ENCODE measurements around the gene MFSD12.

Gene MFSD12

DNA sequence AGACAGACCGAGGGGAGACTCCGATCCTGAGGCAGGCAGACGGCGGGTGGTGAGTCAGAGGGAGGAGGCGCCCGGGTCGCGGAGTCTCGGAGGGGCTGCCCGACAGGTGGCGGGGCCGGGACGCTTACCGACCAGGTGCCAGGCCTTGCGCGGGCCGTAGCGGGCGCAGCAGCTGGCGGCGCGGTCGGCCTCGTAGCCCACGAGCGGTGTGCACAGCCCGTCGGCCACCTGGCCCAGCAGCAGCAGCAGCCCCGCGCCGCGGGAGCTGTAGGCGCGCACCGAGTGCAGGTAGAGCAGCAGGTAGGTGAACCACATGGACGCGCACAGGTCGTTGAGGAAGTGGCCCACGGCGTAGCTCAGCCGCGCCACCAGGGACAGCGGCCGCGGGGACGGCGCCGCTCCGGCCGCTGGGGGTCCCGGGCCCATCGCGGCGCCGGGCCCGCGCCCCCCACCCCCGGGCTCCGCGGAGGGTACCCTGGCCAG lies 367 bp downstream of the MFSD12 start:
- peak; percentile 46 to 50 for DNase-seq (ENCODE audit: low read depth in 2 of 2)

DNA sequence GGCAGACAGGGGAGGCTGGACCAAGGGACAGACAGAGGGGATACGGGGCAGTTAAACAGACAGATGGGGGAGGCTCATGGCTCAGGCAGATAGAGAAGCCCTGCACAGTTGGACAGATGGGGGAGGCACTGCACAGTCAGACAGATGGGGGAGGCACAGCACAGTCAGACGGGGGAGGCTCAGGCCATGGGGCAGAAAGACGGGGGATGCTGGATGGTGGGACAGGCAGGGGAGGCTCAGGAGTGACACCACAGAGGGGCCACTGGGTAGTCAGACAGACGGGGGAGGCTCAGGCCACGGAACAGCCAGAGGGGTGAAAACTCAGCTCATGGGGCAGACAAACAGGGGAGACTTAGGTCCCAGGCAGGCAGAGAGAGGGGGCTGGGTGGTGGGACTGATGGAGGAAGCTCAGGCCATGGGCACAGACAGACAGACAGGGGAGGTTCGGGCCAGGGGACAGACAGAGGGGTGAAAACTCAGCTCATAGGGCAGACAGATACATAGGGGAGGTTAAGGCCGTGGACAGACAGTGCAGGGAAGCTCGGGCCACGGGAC lies 886 bp downstream of the MFSD12 start:
- no peak for DNase-seq (ENCODE audit: low read depth in 2 of 2)

DNA sequence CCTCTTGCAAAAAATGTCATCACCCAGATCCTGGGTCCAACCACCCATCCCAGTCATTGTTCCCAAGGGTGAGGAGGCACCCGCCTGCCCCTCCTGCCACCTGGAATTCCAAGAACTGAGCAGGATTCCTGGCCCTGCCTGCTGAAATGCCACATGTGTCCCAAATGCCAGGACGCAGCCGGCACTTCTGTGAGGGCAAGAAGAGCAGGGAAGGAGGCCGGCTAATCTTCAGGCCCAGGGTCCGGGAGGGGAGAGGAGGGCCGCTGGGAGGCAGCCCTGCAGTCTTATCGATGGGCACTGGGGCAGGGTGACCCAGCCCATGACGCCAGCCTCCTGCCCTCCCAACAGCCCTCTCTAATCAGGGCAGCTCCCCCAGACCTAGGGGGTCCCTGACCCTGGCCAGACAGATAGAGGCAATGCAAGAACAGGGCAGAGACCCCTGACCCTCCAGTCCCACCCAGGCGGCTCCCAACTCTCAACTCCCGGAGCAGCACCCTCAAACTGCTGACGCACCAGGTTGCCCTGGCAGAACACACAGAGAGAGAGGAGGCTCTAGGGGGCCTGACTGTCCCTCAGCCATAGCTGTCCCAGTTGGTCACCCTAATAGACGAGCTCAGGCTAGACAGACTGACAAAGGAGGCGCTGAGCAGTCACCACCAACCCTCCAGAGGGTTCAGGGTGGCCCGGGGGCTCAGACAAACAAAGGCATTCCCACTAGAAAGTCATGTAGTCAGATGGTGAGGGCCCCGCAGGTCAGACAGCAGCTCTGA lies 1.5 kb downstream of the MFSD12 start:
- no peak for DNase-seq (ENCODE audit: low read depth in 2 of 2)

DNA sequence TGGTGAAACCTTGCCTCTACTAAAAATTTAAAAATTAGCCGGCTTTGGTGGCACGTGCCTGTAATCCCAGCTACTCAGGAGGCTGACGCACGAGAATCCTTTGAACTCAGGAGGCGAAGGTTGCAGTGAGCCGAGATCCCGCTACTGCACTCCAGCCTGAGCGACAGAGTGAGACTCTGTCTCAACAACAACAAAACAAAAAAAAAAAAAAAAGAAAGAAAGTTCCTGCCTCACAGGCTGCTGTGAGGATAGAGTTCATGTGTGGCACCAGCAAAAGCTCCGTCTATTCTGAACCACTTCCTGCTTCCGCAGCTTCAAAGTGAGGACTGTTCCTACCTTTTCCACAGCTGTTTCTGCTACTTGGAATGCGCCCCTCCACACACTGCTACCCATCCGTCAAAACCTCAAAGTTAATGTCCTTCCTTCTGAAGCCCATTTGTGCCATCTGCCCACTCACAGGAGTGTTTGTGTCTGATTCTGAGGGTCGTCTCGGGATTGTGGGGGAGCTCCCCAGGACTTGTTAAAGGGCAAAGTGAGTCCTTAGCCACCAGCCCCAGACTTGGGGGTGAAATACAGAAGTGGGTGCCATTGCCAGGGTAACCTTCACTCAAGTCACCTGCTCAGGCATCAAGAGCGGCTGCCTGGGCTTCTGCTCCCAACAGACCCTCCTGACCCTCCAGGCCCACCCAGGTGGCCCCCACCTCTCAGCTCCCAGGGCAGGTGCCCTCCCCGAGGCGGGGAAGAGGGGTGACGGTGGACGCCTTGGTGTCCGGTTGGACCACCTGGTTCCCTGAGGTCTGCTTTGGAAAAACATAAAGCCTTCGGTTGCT lies 2.9 kb downstream of the MFSD12 start:
- DNase-seq (ENCODE audit: low read depth in 2 of 2), result no peak

- DNase-seq (ENCODE audit: low read depth in 2 of 2), result no peak
Measured at GRCh38 chr19:3551792-3552095, 5.6 kb downstream of the MFSD12 start.

- DNase-seq (ENCODE audit: low read depth in 2 of 2), result no peak
Measured at GRCh38 chr19:3550947-3551791, 6.2 kb downstream of the MFSD12 start.

DNA sequence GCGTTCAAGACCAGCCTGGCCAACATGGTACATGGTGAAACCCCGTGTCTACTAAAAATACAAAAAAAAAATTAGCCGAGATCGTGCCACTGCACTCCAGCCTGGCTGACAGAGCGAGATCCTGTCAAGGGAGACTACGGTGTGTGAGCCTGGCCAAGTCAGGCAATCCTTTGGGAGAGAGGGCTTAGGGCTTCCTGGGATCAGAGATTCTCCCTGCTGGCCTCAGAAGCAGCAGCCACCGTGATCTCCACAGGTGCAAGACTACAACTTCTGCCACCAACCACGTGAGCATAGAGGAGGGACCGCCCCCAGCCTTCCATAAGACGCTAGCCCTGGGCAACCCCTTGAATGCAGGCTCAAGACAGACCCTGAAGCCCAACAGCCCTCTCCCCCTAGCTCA lies 7.6 kb downstream of the MFSD12 start:
- no peak for DNase-seq (ENCODE audit: low read depth in 2 of 2)

GRCh38 chr19:3548606-3549005 lies 8.8 kb downstream of the MFSD12 start:
- no peak for DNase-seq (ENCODE audit: low read depth in 2 of 2)

- DNase-seq (ENCODE audit: low read depth in 2 of 2), result no peak
Measured at GRCh38 chr19:3547767-3548282, 9.6 kb downstream of the MFSD12 start.

- DNase-seq (ENCODE audit: low read depth in 2 of 2), result no peak
Measured at GRCh38 chr19:3547301-3547731, 10.1 kb downstream of the MFSD12 start.

DNA sequence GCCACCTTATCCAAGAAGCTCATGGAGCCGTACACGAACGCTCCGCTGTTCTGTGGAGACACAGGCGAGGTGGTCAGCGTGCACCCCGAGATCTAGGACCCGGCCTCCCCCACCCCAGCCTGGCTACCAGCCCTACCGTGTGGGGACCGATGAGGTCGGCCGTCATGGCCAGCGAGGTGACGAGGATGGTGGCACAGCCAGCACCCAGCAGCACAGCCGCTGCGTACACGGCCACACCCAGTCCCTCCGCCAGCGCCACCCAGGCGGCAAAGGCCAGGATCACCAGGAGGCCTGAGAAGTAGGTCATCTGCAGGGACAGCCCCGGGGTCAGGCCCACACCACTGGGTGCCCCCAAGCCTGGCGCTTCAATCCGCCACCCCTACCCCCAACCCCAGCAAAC lies 11.3 kb downstream of the MFSD12 start:
- no peak for DNase-seq (ENCODE audit: low read depth in 2 of 2)

GRCh38 chr19:3545669-3546034 lies 11.7 kb downstream of the MFSD12 start:
- DNase-seq (ENCODE audit: low read depth in 2 of 2), result no peak

- DNase-seq (ENCODE audit: low read depth in 2 of 2), result peak; percentile 71 to 78
Measured at GRCh38 chr19:3544742-3545668, 12.4 kb downstream of the MFSD12 start.

- DNase-seq (ENCODE audit: low read depth in 2 of 2), result no peak
Measured at GRCh38 chr19:3544058-3544376, 13.4 kb downstream of the MFSD12 start.

DNA sequence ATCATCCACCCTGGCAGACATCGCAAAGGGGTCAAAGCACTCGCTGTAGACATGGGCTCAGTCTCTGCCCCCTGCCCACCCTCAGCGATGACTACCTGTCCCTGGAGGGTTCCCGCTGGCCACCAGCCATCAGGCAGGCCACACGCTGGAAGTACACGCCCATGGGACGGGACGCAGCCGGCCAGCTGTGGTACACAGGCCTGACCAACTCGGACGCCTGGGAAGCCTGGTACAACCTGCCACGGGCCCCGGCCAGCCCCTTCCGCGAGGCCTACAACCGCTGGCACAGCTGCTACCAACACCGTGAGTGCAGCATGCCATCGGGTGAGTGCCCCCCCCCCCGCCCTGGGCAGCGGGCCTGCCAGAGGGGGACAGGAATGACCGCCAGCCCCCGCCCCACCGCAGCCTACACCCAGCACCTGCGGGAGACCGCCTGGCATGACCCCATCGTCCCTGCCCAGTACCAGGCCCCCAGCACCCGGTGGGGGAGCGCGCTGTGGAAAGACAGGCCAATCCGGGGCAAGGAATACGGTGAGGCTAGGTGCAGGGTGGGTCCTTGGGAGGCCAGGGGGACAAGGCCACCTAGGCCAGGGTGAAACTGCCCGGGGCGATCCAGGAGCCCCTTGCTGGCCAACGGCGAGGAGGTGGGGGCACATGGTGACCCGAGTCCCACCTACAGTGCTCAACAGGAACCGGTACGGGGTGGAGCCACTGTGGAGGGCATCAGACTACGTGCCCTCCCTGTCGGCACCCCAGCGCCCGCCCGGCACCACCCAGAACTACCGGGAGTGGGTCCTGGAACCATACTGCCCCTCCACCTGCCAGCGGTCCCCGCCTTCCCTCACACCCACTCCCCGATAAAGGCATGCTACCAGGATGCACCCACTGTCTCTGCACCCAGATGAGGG lies 14.0 kb downstream of the MFSD12 start:
- no peak for DNase-seq (ENCODE audit: low read depth in 2 of 2)

DNA sequence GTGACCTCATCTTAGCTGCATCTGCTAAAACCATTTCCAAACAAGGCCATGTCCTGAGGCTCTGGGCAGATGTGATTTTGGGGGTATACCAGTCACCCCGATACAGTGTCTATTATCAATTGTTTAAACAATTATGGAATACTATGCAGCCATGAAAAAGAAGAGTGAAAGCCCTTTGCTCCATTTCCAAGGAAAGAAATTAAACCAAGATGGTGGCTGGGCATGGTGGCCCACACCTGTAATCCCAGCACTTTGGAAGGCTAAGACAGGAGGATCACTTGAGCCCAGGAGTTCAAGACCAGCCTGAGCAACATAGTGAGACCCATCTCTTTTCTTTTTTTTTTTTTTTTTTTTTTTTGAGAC lies 17.6 kb downstream of the MFSD12 start:
- no peak for DNase-seq (ENCODE audit: low read depth in 2 of 2)

DNA sequence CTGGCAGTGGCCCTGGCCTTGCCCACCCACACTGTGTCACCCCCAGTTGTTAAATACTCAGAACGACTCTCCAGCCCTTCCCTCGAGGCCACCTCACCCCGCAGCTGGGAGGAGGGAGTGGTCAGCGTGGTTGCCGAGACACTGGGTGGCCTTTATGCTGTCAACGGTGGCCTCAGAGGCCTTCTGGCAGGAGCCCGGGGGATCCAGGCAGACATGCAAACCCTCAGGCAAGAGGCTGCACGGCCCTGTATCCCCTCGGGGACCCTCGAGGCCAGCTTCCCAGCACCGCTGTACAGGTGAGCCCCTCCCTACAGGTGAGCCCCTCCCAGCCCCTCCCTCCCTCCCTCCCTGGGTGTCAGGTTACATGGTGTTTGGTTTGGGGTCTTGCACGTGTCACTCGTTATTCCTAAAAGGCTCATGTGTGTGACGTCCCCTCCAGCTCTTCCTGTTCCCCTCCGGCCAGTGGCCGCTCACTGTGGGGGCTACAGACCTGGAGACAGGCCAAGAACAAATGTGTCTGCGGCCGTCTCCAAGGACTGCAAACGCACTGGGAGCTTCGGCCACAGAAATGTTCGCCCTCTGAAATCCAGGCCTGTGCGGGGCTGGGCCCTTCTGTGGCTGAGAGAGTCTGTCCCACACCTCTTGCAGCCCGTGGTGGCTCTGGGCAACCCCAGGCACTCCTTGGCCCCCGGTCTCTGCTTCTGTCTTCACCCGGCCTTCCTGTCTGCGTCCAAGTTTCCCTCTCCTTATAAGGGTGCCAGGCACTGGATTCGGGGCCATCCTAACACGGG lies 18.2 kb downstream of the MFSD12 start, which contains the start of gene TEKTIP1:
Gene TEKTIP1, plus strand, starts transcription at position 210 of the 791 bp plus-strand sequence. Its CDS starts 4 bp downstream, at position 214.
- DNase-seq (ENCODE audit: low read depth in 2 of 2), result no peak

GRCh38 chr19:3538258-3538929 lies 19.0 kb downstream of the MFSD12 start:
- no peak for DNase-seq (ENCODE audit: low read depth in 2 of 2)
